ENCODE data around the gene CFD.

CFD gene

GRCh38 chr19:902446-903226, 43.2 kb downstream of the CFD start:
- H3K27ac Mint-ChIP-seq = no peak overlapping the region

GRCh38 chr19:903266-903797, 43.9 kb downstream of the CFD start:
- Mint-ChIP-seq H3K36me3 (ENCODE audit: low read depth) (peaks cover 74% of the 10 kb centered on the region), H3K27ac (no peak overlapping the region), H3K27me3 (no peaks in the 10 kb centered on the region), H3K4me1 (ENCODE audit: low read depth) (peaks cover 33% of the 10 kb centered on the region), H3K9me3 (no peaks in the 10 kb centered on the region), H3K4me3 (no peak overlapping the region)
- intact Hi-C loops (cut with micrococcal nuclease) = no loop called here

More at GRCh38 chr19:902446-903226, 43.2 kb downstream of the CFD start:
- no peaks in the 10 kb centered on the region for H3K9me3 Mint-ChIP-seq
- no peak overlapping the region for H3K4me3 Mint-ChIP-seq
- intact Hi-C loops (cut with micrococcal nuclease) = no loop called here
- H3K36me3 Mint-ChIP-seq (ENCODE audit: low read depth) = peaks cover 81% of the 10 kb centered on the region
- H3K27me3 Mint-ChIP-seq = no peaks in the 10 kb centered on the region
- peaks cover 27% of the 10 kb centered on the region for H3K4me1 Mint-ChIP-seq (ENCODE audit: low read depth)

GRCh38 chr19:904545-904944, 45.1 kb downstream of the CFD start:
- H3K9me3 Mint-ChIP-seq = no peaks in the 10 kb centered on the region
- H3K36me3 Mint-ChIP-seq (ENCODE audit: low read depth) = peaks cover 68% of the 10 kb centered on the region
- peaks cover 45% of the 10 kb centered on the region for H3K4me1 Mint-ChIP-seq (ENCODE audit: low read depth)
- intact Hi-C loops (cut with micrococcal nuclease) = no loop called here
- no peak overlapping the region for H3K4me3 Mint-ChIP-seq
- no peak overlapping the region for H3K27ac Mint-ChIP-seq
- no peaks in the 10 kb centered on the region for H3K27me3 Mint-ChIP-seq

GRCh38 chr19:906480-906879, 47.0 kb downstream of the CFD start:
- Mint-ChIP-seq H3K27ac (no peak overlapping the region), H3K4me1 (ENCODE audit: low read depth) (peaks cover 45% of the 10 kb centered on the region), H3K36me3 (ENCODE audit: low read depth) (peaks cover 58% of the 10 kb centered on the region), H3K27me3 (no peaks in the 10 kb centered on the region), H3K9me3 (no peaks in the 10 kb centered on the region), H3K4me3 (no peak overlapping the region)
- intact Hi-C loops (cut with micrococcal nuclease) = no loop called here

- Mint-ChIP-seq H3K4me3 (no peak overlapping the region), H3K27me3 (no peaks in the 10 kb centered on the region), H3K36me3 (ENCODE audit: low read depth) (peaks cover 50% of the 10 kb centered on the region), H3K9me3 (no peaks in the 10 kb centered on the region), H3K27ac (peak overlapping the region; percentile 86), H3K4me1 (ENCODE audit: low read depth) (peaks cover 40% of the 10 kb centered on the region)
- intact Hi-C loops (cut with micrococcal nuclease) = no loop called here
These were observed 47.9 kb downstream of the CFD start for GRCh38 chr19:907183-907853.

GRCh38 chr19:911197-912033, 52.0 kb downstream of the CFD start:
- Mint-ChIP-seq H3K4me3 (peak overlapping the region; percentile 46), H3K4me1 (ENCODE audit: low read depth) (peaks cover 50% of the 10 kb centered on the region), H3K27me3 (peaks cover 7% of the 10 kb centered on the region), H3K36me3 (ENCODE audit: low read depth) (peaks cover 22% of the 10 kb centered on the region), H3K27ac (no peak overlapping the region), H3K9me3 (no peaks in the 10 kb centered on the region)
- intact Hi-C loops (cut with micrococcal nuclease) = loop anchor here (2.0 kb wide), 1 partner anchor 49 kb away; no protein-coding TSS in a partner anchor

GRCh38 chr19:912181-913079, 53.0 kb downstream of the CFD start:
- peak overlapping the region; percentile 89 for H3K4me3 Mint-ChIP-seq
- H3K27ac Mint-ChIP-seq = peak overlapping the region; percentile 85
- H3K27me3 Mint-ChIP-seq = peaks cover 14% of the 10 kb centered on the region
- no peaks in the 10 kb centered on the region for H3K9me3 Mint-ChIP-seq
- H3K36me3 Mint-ChIP-seq (ENCODE audit: low read depth) = peaks cover 16% of the 10 kb centered on the region
- intact Hi-C loops (cut with micrococcal nuclease) = loop anchor here (2.0 kb wide), 1 partner anchor 50 kb away; no protein-coding TSS in a partner anchor
- H3K4me1 Mint-ChIP-seq (ENCODE audit: low read depth) = peaks cover 41% of the 10 kb centered on the region

Measured in dendritic cell treated with granulocyte-macrophage colony-stimulating factor and Interleukin-4, amounts not matched to agents 40 ng/mL and 50 ng/mL, for 4 days (primary cell).